Measurements from ENCODE around the gene IGSF6. TPM values are rescaled to one million over a fixed set of nuclear protein-coding genes. Genes with fewer than 3 reads are reported as not detected.

IGSF6 gene
- total RNA-seq, 1 donor from 2014 or later = 2.4 TPM

Other genes starting within 250 kb of the IGSF6 start
- gene METTL9, start 53.0 kb downstream of the IGSF6 start, total RNA-seq = 53.4 TPM
- not detected for gene OTOA, start 11.4 kb upstream of the IGSF6 start, total RNA-seq
- gene NPIPB4, start 205.1 kb upstream of the IGSF6 start, total RNA-seq = 25.0 TPM

Data from left ventricle myocardium superior (tissue), 1 donor.